Astrocyte (in vitro differentiated cells and primary cell): ENCODE results near the gene NEDD9. TPM values are rescaled to one million over a fixed set of nuclear protein-coding genes. Genes with fewer than 3 reads are reported as not detected.

Experiments
- DNase-seq: peaks from one replicate; pipeline ENCODE4 v3.0.0-alpha.2; 2010; ENCODE audit warnings: low read depth
- FAIRE-seq: peaks from 2 replicates; lab custom pipeline; 2011; peaks lifted over from hg19 to GRCh38; lab: Jason Lieb, UNC
- H2AFZ ChIP-seq: 2 replicates; pipeline ENCODE4 v1.6.0; 2012; ENCODE audit warnings: low read depth, low read length, inconsistent platforms
- H3K27ac ChIP-seq: 2 replicates; pipeline ENCODE4 v1.5.1; 2011; ENCODE audit warnings: low read depth, low read length, inconsistent platforms
- H3K27me3 ChIP-seq: 2 replicates; pipeline ENCODE4 v1.6.0; 2011; ENCODE audit warnings: low read length, inconsistent platforms; ENCODE audit not compliant: insufficient read depth
- H3K36me3 ChIP-seq: 2 replicates; pipeline ENCODE4 v1.5.1; 2011; ENCODE audit warnings: low read length, inconsistent platforms; ENCODE audit not compliant: insufficient read depth
- H3K4me1 ChIP-seq: 2 replicates; pipeline ENCODE4 v1.5.1; 2011; ENCODE audit warnings: low read length, inconsistent platforms; ENCODE audit not compliant: insufficient read depth
- H3K4me2 ChIP-seq: 2 replicates; pipeline ENCODE4 v1.6.0; 2012; ENCODE audit warnings: low read length, inconsistent platforms
- H3K4me3 ChIP-seq: 2 replicates; pipeline ENCODE4 v1.5.1; 2011; ENCODE audit warnings: low read depth, mild to moderate bottlenecking, low read length, inconsistent platforms; ENCODE audit not compliant: insufficient read depth
- H3K79me2 ChIP-seq: 2 replicates; pipeline ENCODE4 v1.6.0; 2012; ENCODE audit warnings: mild to moderate bottlenecking, low read length, inconsistent platforms; ENCODE audit not compliant: insufficient read depth
- H3K9ac ChIP-seq: 2 replicates; pipeline ENCODE4 v1.6.0; 2012; ENCODE audit warnings: mild to moderate bottlenecking, low read length, inconsistent platforms
- H3K9me3 ChIP-seq: 2 replicates; pipeline ENCODE4 v1.5.1; 2012; ENCODE audit warnings: low read depth, mild to moderate bottlenecking, low read length, inconsistent platforms; ENCODE audit not compliant: insufficient read depth
- H4K20me1 ChIP-seq: 2 replicates; pipeline ENCODE4 v1.6.0; 2012; ENCODE audit warnings: low read length, inconsistent platforms; ENCODE audit not compliant: insufficient read depth
- H3K27ac Mint-ChIP-seq: one replicate; pipeline ENCODE4 v1.8.0; 2021; ENCODE audit warnings: mild to moderate bottlenecking, mixed read lengths; ENCODE audit not compliant: unreplicated experiment
- H3K27me3 Mint-ChIP-seq: one replicate; pipeline ENCODE4 v1.8.0; 2021; ENCODE audit warnings: low read depth, mixed read lengths; ENCODE audit not compliant: unreplicated experiment
- H3K36me3 Mint-ChIP-seq: one replicate; pipeline ENCODE4 v1.8.0; 2021; ENCODE audit warnings: low read depth, mixed read lengths; ENCODE audit not compliant: unreplicated experiment
- H3K4me1 Mint-ChIP-seq: one replicate; pipeline ENCODE4 v1.8.0; 2021; ENCODE audit warnings: low read depth, mixed read lengths; ENCODE audit not compliant: unreplicated experiment
- H3K4me3 Mint-ChIP-seq: one replicate; pipeline ENCODE4 v1.8.0; 2021; ENCODE audit warnings: mild to moderate bottlenecking, moderate library complexity, mixed read lengths; ENCODE audit not compliant: unreplicated experiment
- H3K9me3 Mint-ChIP-seq: one replicate; pipeline ENCODE4 v1.8.0; 2021; ENCODE audit warnings: mild to moderate bottlenecking, mixed read lengths; ENCODE audit not compliant: unreplicated experiment
- CTCF ChIP-seq: IDR thresholded peaks from 2 replicates; pipeline ENCODE4 v1.5.1; 2011; ENCODE audit warnings: low read depth, mild to moderate bottlenecking, inconsistent platforms, low read length, moderate library complexity; ENCODE audit not compliant: insufficient read depth
- EZH2 ChIP-seq: IDR thresholded peaks from 2 replicates; pipeline ENCODE4 v1.6.1; 2012; ENCODE audit warnings: mild to moderate bottlenecking, low read length, inconsistent platforms; ENCODE audit not compliant: insufficient read depth
- total RNA-seq: library from RNA; stranded (reverse); gene quantifications from 2 replicates; pipeline ENCODE4 v1.2.1, GENCODE V29; 2021

The NEDD9 gene
- total RNA-seq, 1 donor from 2014 or later, result 39.6 TPM

- Mint-ChIP-seq H3K9me3 (no peaks in the 10 kb centered on the region), H3K4me3 (peak overlapping the region; percentile 69), H3K36me3 (peaks cover 16% of the 10 kb centered on the region), H3K27me3 (no peaks in the 10 kb centered on the region), H3K4me1 (peaks cover 73% of the 10 kb centered on the region), H3K27ac (peak overlapping the region; percentile 98)
- H2AFZ ChIP-seq, result no peak overlapping the region
- H4K20me1 ChIP-seq, result no peaks in the 10 kb centered on the region
- H3K9me3 ChIP-seq, result no peaks in the 10 kb centered on the region
- FAIRE-seq, result peak; percentile 99
- peak overlapping the region; percentile 83 for H3K9ac ChIP-seq
- H3K4me2 ChIP-seq, result peak overlapping the region; percentile 59
- no peak for TF ChIP-seq CTCF
- no peak for TF ChIP-seq EZH2
- H3K27ac ChIP-seq, result peak overlapping the region; percentile 98
- H3K36me3 ChIP-seq, result peaks cover 28% of the 10 kb centered on the region
- peaks cover 83% of the 10 kb centered on the region for H3K79me2 ChIP-seq
- no peaks in the 10 kb centered on the region for H3K27me3 ChIP-seq
- no peak overlapping the region for H3K4me3 ChIP-seq
- peaks cover 70% of the 10 kb centered on the region for H3K4me1 ChIP-seq
- peak; percentile 100 for DNase-seq
Measured at GRCh38 chr6:11207199-11207968, 25.1 kb downstream of the NEDD9 start.

- Mint-ChIP-seq H3K9me3 (no peaks in the 10 kb centered on the region), H3K27me3 (no peaks in the 10 kb centered on the region), H3K4me3 (no peak overlapping the region), H3K4me1 (peaks cover 73% of the 10 kb centered on the region), H3K36me3 (peaks cover 16% of the 10 kb centered on the region), H3K27ac (peak overlapping the region; percentile 98)
- TF ChIP-seq EZH2 (no peak), CTCF (no peak)
- no peak overlapping the region for H3K4me3 ChIP-seq
- H3K9me3 ChIP-seq, result no peaks in the 10 kb centered on the region
- peak overlapping the region; percentile 59 for H3K4me2 ChIP-seq
- no peak for FAIRE-seq
- no peaks in the 10 kb centered on the region for H3K27me3 ChIP-seq
- peak overlapping the region; percentile 98 for H3K27ac ChIP-seq
- peaks cover 24% of the 10 kb centered on the region for H3K36me3 ChIP-seq
- DNase-seq, result peak; percentile 67
- H2AFZ ChIP-seq, result no peak overlapping the region
- peaks cover 83% of the 10 kb centered on the region for H3K79me2 ChIP-seq
- H3K4me1 ChIP-seq, result peaks cover 64% of the 10 kb centered on the region
- H3K9ac ChIP-seq, result peak overlapping the region; percentile 83
- no peaks in the 10 kb centered on the region for H4K20me1 ChIP-seq
Measured at GRCh38 chr6:11206576-11206975, 25.9 kb downstream of the NEDD9 start.

- FAIRE-seq, result no peak
- Histone ChIP-seq H3K9me3 (no peaks in the 10 kb centered on the region), H3K4me3 (no peak overlapping the region), H2AFZ (no peak overlapping the region), H3K4me1 (peaks cover 60% of the 10 kb centered on the region), H3K36me3 (peaks cover 27% of the 10 kb centered on the region), H3K27me3 (no peaks in the 10 kb centered on the region), H3K9ac (peak overlapping the region; percentile 3), H3K27ac (no peak overlapping the region), H3K79me2 (peaks cover 78% of the 10 kb centered on the region), H3K4me2 (no peak overlapping the region), H4K20me1 (no peaks in the 10 kb centered on the region)
- H3K27ac Mint-ChIP-seq, result peak overlapping the region; percentile 88
- peaks cover 18% of the 10 kb centered on the region for H3K36me3 Mint-ChIP-seq
- H3K27me3 Mint-ChIP-seq, result no peaks in the 10 kb centered on the region
- no peak for DNase-seq
- TF ChIP-seq CTCF, result no peak
- H3K4me1 Mint-ChIP-seq, result peaks cover 70% of the 10 kb centered on the region
- peak overlapping the region; percentile 50 for H3K4me3 Mint-ChIP-seq
- H3K9me3 Mint-ChIP-seq, result no peaks in the 10 kb centered on the region
Measured at GRCh38 chr6:11204794-11205366, 27.6 kb downstream of the NEDD9 start.
